GM23338 (cell line): ENCODE results near the gene SRGN. TPM values are rescaled to one million over a fixed set of nuclear protein-coding genes. Genes with fewer than 3 reads are reported as not detected.

Experiments used
- ATAC-seq: fragments of 200-7000 bp; cut with Tn5 transposase; 3 replicates; pipeline ENCODE4 v1.9.1; 2020
- DNase-seq: peaks from one replicate; pipeline ENCODE4 v3.0.0-alpha.2; 2015; ENCODE audit warnings: low spot score
- H2AFZ ChIP-seq: fragments of 200-600 bp; sonication (generic); 2 replicates; pipeline ENCODE4 v1.8.0; 2016; ENCODE audit warnings: antibody characterized with exemption, mild to moderate bottlenecking, moderate library complexity
- H3F3A ChIP-seq: fragments of 200-600 bp; sonication (generic); replicated peaks from 2 replicates; pipeline ENCODE4 v1.8.0; 2017; ENCODE audit warnings: antibody characterized with exemption, mixed run types, low read depth
- H3K27ac ChIP-seq: fragments of 200-600 bp; sonication (generic); 2 replicates; pipeline ENCODE4 v1.6.1; 2016; ENCODE audit warnings: low read depth
- H3K27me3 ChIP-seq: fragments of 200-600 bp; sonication (generic); 2 replicates; pipeline ENCODE4 v1.8.0; 2016; ENCODE audit warnings: mild to moderate bottlenecking, mixed run types, moderate library complexity; ENCODE audit not compliant: insufficient read depth
- H3K36me3 ChIP-seq: fragments of 200-600 bp; sonication (generic); 2 replicates; pipeline ENCODE4 v1.8.0; 2016; ENCODE audit warnings: mild to moderate bottlenecking; ENCODE audit not compliant: insufficient read depth
- H3K4me1 ChIP-seq: fragments of 200-600 bp; sonication (generic); 2 replicates; pipeline ENCODE4 v1.8.0; 2016; ENCODE audit warnings: mild to moderate bottlenecking, moderate library complexity; ENCODE audit not compliant: insufficient read depth
- H3K4me2 ChIP-seq: fragments of 200-600 bp; sonication (generic); 2 replicates; pipeline ENCODE4 v1.7.1; 2017; ENCODE audit warnings: mixed run types
- H3K4me3 ChIP-seq: fragments of 200-600 bp; sonication (generic); 2 replicates; pipeline ENCODE4 v1.6.1; 2016; ENCODE audit warnings: mixed run types
- H3K79me2 ChIP-seq: fragments of 200-600 bp; sonication (generic); replicated peaks from 2 replicates; pipeline ENCODE4 v1.8.0; 2017; ENCODE audit warnings: mild to moderate bottlenecking; ENCODE audit not compliant: insufficient read depth
- H3K9me2 ChIP-seq: fragments of 200-600 bp; sonication (generic); 2 replicates; pipeline ENCODE4 v1.8.0; 2017; ENCODE audit not compliant: insufficient read depth
- H4K20me1 ChIP-seq: fragments of 200-600 bp; sonication (generic); replicated peaks from 2 replicates; pipeline ENCODE4 v1.8.0; 2017; ENCODE audit warnings: mild to moderate bottlenecking; ENCODE audit not compliant: insufficient read depth
- H3K27ac Mint-ChIP-seq: 2 replicates; pipeline ENCODE4 v1.8.0; 2020; ENCODE audit warnings: inconsistent platforms, mild to moderate bottlenecking, moderate library complexity, mixed read lengths
- H3K27me3 Mint-ChIP-seq: 3 replicates; pipeline ENCODE4 v1.8.0; 2022; ENCODE audit warnings: low read depth, mild to moderate bottlenecking, moderate library complexity, mixed read lengths, inconsistent platforms; ENCODE audit not compliant: insufficient read depth, poor library complexity
- H3K36me3 Mint-ChIP-seq: 3 replicates; pipeline ENCODE4 v1.8.0; 2021; ENCODE audit warnings: low read depth, mild to moderate bottlenecking, inconsistent platforms, moderate library complexity, mixed read lengths
- H3K4me1 Mint-ChIP-seq: 3 replicates; pipeline ENCODE4 v1.8.0; 2020; ENCODE audit warnings: mild to moderate bottlenecking, inconsistent platforms, mixed read lengths
- H3K4me3 Mint-ChIP-seq: 3 replicates; pipeline ENCODE4 v1.8.0; 2021; ENCODE audit warnings: moderate library complexity, mild to moderate bottlenecking, inconsistent platforms, mixed read lengths
- H3K9me3 Mint-ChIP-seq: 3 replicates; pipeline ENCODE4 v1.8.0; 2020; ENCODE audit warnings: moderate library complexity, mild to moderate bottlenecking, inconsistent platforms, mixed read lengths
- CREB1 ChIP-seq: fragments of 250-450 bp; sonication (Bioruptor Pico); IDR thresholded peaks from 2 replicates; pipeline ENCODE4 v1.5.0; 2020; ENCODE audit warnings: low read depth, mild to moderate bottlenecking, moderate library complexity
- CTCF ChIP-seq, 2 experiments: fragments of 200-600 bp in 1 of 2; sonication (generic) in 1 of 2; conservative IDR thresholded peaks; 2 replicates each; pipeline versions ENCODE4 v1.5.1 to v1.6.1; 2016 to 2017; ENCODE audit warnings: antibody characterized with exemption in 2 of 2, low read depth in 2 of 2, mild to moderate bottlenecking in 2 of 2, moderate library complexity in 1 of 2
- EZH2 ChIP-seq: fragments of 200-600 bp; sonication (generic); IDR thresholded peaks from one replicate; pipeline ENCODE4 v1.8.0; 2017; ENCODE audit warnings: antibody characterized with exemption, mild to moderate bottlenecking, low read depth; ENCODE audit not compliant: unreplicated experiment
- EZH2phosphoT487 ChIP-seq: fragments of 200-600 bp; sonication (generic); IDR thresholded peaks from one replicate; pipeline ENCODE4 v1.8.1; 2018; ENCODE audit warnings: antibody characterized with exemption; ENCODE audit not compliant: unreplicated experiment
- JUNB ChIP-seq: IDR thresholded peaks from one replicate; pipeline ENCODE4 v1.6.1; 2016; ENCODE audit warnings: antibody characterized with exemption; ENCODE audit not compliant: unreplicated experiment
- NANOG ChIP-seq: IDR thresholded peaks from 2 replicates; pipeline ENCODE4 v1.6.1; 2016; ENCODE audit warnings: antibody characterized with exemption, borderline replicate concordance
- POLR2AphosphoS5 ChIP-seq: IDR thresholded peaks from 2 replicates; pipeline ENCODE4 v1.6.1; 2016; ENCODE audit warnings: antibody characterized with exemption, low read depth
- REST ChIP-seq: IDR thresholded peaks from one replicate; pipeline ENCODE4 v1.6.1; 2018; ENCODE audit warnings: antibody characterized with exemption; ENCODE audit not compliant: unreplicated experiment
- STAT1 ChIP-seq: IDR thresholded peaks from one replicate; pipeline ENCODE4 v1.6.1; 2016; ENCODE audit warnings: antibody characterized with exemption; ENCODE audit not compliant: unreplicated experiment
- ZNF114 ChIP-seq: fragments of 250-450 bp; sonication (Bioruptor Pico); IDR thresholded peaks from 2 replicates; pipeline ENCODE4 v1.5.0; 2020; ENCODE audit warnings: mild to moderate bottlenecking, moderate library complexity
- ZNF331 ChIP-seq: fragments of 250-450 bp; sonication (Bioruptor Pico); IDR thresholded peaks from 2 replicates; pipeline ENCODE4 v1.5.0; 2020; ENCODE audit warnings: low read depth, mild to moderate bottlenecking, moderate library complexity
- ZNF462 ChIP-seq: fragments of 250-450 bp; sonication (Bioruptor Pico); IDR thresholded peaks from 2 replicates; pipeline ENCODE4 v1.5.0; 2020; ENCODE audit warnings: mild to moderate bottlenecking, moderate library complexity
- polyA plus RNA-seq: library from polyadenylated mRNA; unstranded; fragments of >200 nt; fragmentation: Nextera tagmentation; extraction: Ambion mirVana; gene quantifications from 2 replicates; pipeline ENCODE4 v1.2.1, GENCODE V29; 2016
- total RNA-seq: library from RNA; depleted of rRNA; stranded (reverse); fragments of >200 nt; shearing (Covaris generic); gene quantifications from 2 replicates; pipeline ENCODE4 v1.2.3, GENCODE V29; 2014
- TF ChIP-seq, protein P1 (sequence below): IDR thresholded peaks from 2 replicates; pipeline ENCODE4 v1.6.1; 2016; ENCODE audit warnings: antibody characterized with exemption

The SRGN gene
- total and polyA plus RNA-seq, 2 experiments from 2014 or later: not detected

- Mint-ChIP-seq H3K27me3 (no peaks in the 10 kb centered on the region), H3K27ac (no peak overlapping the region), H3K9me3 (no peaks in the 10 kb centered on the region), H3K36me3 (no peaks in the 10 kb centered on the region), H3K4me3 (no peak overlapping the region), H3K4me1 (peaks cover 5% of the 10 kb centered on the region; the same call in 1 of the 3 replicates)
- no peaks in the 10 kb centered on the region for H3F3A ChIP-seq
- no peaks in the 10 kb centered on the region for H3K27me3 ChIP-seq
- H3K4me3 ChIP-seq: no peak overlapping the region
- H4K20me1 ChIP-seq: no peaks in the 10 kb centered on the region
- no peaks in the 10 kb centered on the region for H3K4me1 ChIP-seq
- H3K79me2 ChIP-seq: no peaks in the 10 kb centered on the region
- no peak for ATAC-seq
- H2AFZ ChIP-seq: no peak overlapping the region
- H3K9me2 ChIP-seq: no peaks in the 10 kb centered on the region
- TF ChIP-seq POLR2AphosphoS5: no peak
- TF ChIP-seq STAT1: no peak
- TF ChIP-seq CTCF (conservative IDR thresholded peaks at IDR 0.05; ENCODE audit: low read depth in 2 of 2): no peak
- TF ChIP-seq CREB1 (CRISPR knock-in tag): no peak
- no peak for TF ChIP-seq ZNF462
- no peak for TF ChIP-seq NANOG
- no peak for TF ChIP-seq ZNF331 (CRISPR knock-in tag)
- TF ChIP-seq REST: no peak
- no peak for TF ChIP-seq EZH2phosphoT487
- no peak for TF ChIP-seq EZH2
- no peak for TF ChIP-seq JUNB
- no peak for TF ChIP-seq ZNF114
- TF ChIP-seq, protein P1, sequence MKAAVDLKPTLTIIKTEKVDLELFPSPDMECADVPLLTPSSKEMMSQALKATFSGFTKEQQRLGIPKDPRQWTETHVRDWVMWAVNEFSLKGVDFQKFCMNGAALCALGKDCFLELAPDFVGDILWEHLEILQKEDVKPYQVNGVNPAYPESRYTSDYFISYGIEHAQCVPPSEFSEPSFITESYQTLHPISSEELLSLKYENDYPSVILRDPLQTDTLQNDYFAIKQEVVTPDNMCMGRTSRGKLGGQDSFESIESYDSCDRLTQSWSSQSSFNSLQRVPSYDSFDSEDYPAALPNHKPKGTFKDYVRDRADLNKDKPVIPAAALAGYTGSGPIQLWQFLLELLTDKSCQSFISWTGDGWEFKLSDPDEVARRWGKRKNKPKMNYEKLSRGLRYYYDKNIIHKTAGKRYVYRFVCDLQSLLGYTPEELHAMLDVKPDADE: no peak
- no peaks in the 10 kb centered on the region for H3K36me3 ChIP-seq
- no peak overlapping the region for H3K4me2 ChIP-seq
- H3K27ac ChIP-seq: no peak overlapping the region
- DNase-seq: no peak
Measured at GRCh38 chr10:69074532-69074931, 13.4 kb upstream of the SRGN start.
